Stomach (tissue), 9 donors: ENCODE data around the gene CYGB. TPM values are rescaled to one million over a fixed set of nuclear protein-coding genes. Genes with fewer than 3 reads are reported as not detected.
A peak's percentile ranks its signal among the peaks of the same experiment; 100 is the strongest.

ENCODE experiments used
- DNase-seq, 2 donors: peaks; one replicate each; pipeline versions ENCODE4 v3.0.0 to v3.0.0-alpha.2; 2013 to 2019
- H3K27ac ChIP-seq, 5 donors: fragments of 200-600 bp in 4 of 5; sonication (generic) in 4 of 5; one replicate each; pipeline ENCODE4 v1.5.1; 2013 to 2019; ENCODE audit warnings: mild to moderate bottlenecking in 1 of 5, moderate library complexity in 1 of 5
- H3K27me3 ChIP-seq, 3 donors: fragments of 200-600 bp; sonication (generic); one replicate each; pipeline ENCODE4 v1.5.1; 2017 to 2019; ENCODE audit warnings: mixed run types in 1 of 3
- H3K36me3 ChIP-seq, 4 donors: fragments of 200-600 bp; sonication (generic); 1 replicate in 3 of 4; 2 replicates in 1 of 4; pipeline ENCODE4 v1.5.1; 2016 to 2019
- H3K4me1 ChIP-seq, 4 donors: fragments of 200-600 bp; sonication (generic); one replicate each; pipeline ENCODE4 v1.5.1; 2016 to 2019
- H3K4me3 ChIP-seq, 4 donors: fragments of 200-600 bp; sonication (generic) in 3 of 4; one replicate each; pipeline ENCODE4 v1.5.1; 2016 to 2019; ENCODE audit warnings: mild to moderate bottlenecking in 1 of 4
- H3K9me3 ChIP-seq, 4 donors: fragments of 200-600 bp; sonication (generic); one replicate each; pipeline ENCODE4 v1.5.1; 2016 to 2019
- CTCF ChIP-seq, 7 experiments: fragments of 450-650 bp in 4 of 7; fragments of 200-600 bp in 3 of 7; sonication (generic) in 3 of 7; IDR thresholded peaks; one replicate each; pipeline ENCODE4 v1.5.1; 2016 to 2019; ENCODE audit warnings: antibody characterized with exemption in 7 of 7, control low read depth in 2 of 7, mild to moderate bottlenecking in 1 of 7
- EP300 ChIP-seq: sonication (generic); formaldehyde crosslinking; IDR thresholded peaks from one replicate; pipeline ENCODE4 v1.6.1; 2017; ENCODE audit warnings: antibody characterized with exemption
- POLR2A ChIP-seq, 4 donors: fragments of 450-650 bp; IDR thresholded peaks; one replicate each; pipeline ENCODE4 v1.6.1; 2016; ENCODE audit warnings: antibody characterized with exemption in 4 of 4, control low read depth in 2 of 4, mild to moderate bottlenecking in 1 of 4, moderate library complexity in 1 of 4
- POLR2AphosphoS5 ChIP-seq, 3 donors: sonication (generic); formaldehyde crosslinking; IDR thresholded peaks; one replicate each; pipeline ENCODE4 v1.6.1; 2016; ENCODE audit warnings: antibody characterized with exemption in 3 of 3
- WGBS, 5 donors: extraction: QIAGEN DNeasy Blood & Tissue Kit in 3 of 5; methylation state at CpG; one replicate each; pipeline versions ENCODE4 v1.1.5 to v1.1.7; 2013 to 2018; 5-methylcytosine and 5-hydroxymethylcytosine counted together
- intact Hi-C: fragments of 100-400 bp; cut with DNase I; formaldehyde crosslinking; loops from one replicate; pipeline ENCODE4 v1.15.1; 2023; ENCODE audit warnings: low total_unique reads
- polyA plus RNA-seq, 3 donors: library from polyadenylated mRNA; stranded (reverse); fragments of 200-250 nt; gene quantifications; one replicate each; pipeline ENCODE4 v1.2.3, GENCODE V29; 2013
- total RNA-seq, 5 donors: library from RNA; depleted of rRNA; stranded (reverse); fragments of >200 nt; gene quantifications; one replicate each; pipeline versions ENCODE4 v1.1.0 to v1.2.3, GENCODE V29; 2014 to 2016
- donor health status: healthy with polysubstance abuse.
- donor health status: Bipolar disorder and iron deficiency.
- donor health status: healthy.

The CYGB gene
- total and polyA plus RNA-seq, 8 donors: 6.8 to 101 (median 35.9) TPM; not detected in 1

DNA sequence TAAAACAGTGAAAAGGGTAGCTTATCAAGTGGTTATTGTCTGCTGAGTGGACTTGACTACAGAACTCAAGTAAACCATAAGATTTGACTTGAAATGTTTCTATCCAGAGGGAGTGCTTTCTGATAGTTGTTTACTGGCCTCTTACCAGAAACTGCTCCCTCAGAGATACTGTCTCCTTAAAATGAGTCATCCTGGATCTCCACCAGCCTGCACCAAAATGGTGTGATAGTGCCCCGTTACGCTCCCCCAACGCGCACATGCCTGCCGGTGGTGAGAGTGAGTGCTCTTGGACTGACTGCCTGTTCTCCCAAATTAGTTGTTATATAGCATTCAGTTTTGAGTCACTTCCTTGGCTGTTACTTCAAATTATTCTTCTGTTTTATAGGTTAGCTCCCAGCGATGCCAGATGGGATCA lies 25.2 kb upstream of the CYGB start:
- no peak for TF ChIP-seq CTCF (IDR thresholded peaks at IDR 0.05)
- TF ChIP-seq EP300: no peak
- peak in 1 of 3 donors; percentile 13 for TF ChIP-seq POLR2AphosphoS5 (IDR thresholded peaks at IDR 0.05)
- 48 to 66% (median 61%) methylated on average over 6 of the region's 6 CpGs for WGBS, 5 donors
- DNase-seq: no peak
- intact Hi-C loops: no loop called here
- no peaks in the 10 kb centered on the region for H3K9me3 ChIP-seq
- H3K4me3 ChIP-seq: no peak overlapping the region
- peaks cover 11 to 51% (median 46%) of the 10 kb centered on the region in 4 donors for H3K36me3 ChIP-seq
- H3K27ac ChIP-seq: peak overlapping the region in 3 of 5 donors; percentile 20 to 68 (median 51)
- peaks cover 46 to 77% (median 60%) of the 10 kb centered on the region in 4 donors for H3K4me1 ChIP-seq
- no peaks in the 10 kb centered on the region for H3K27me3 ChIP-seq

- TF ChIP-seq EP300 (no peak), POLR2AphosphoS5 (IDR thresholded peaks at IDR 0.05) (peak in 1 of 3 donors; percentile 17)
- H3K9me3 ChIP-seq: no peaks in the 10 kb centered on the region
- H3K27ac ChIP-seq: peak overlapping the region in 4 of 5 donors; percentile 32 to 91 (median 64)
- DNase-seq: no peak
- H3K4me1 ChIP-seq: peaks cover 39 to 70% (median 51%) of the 10 kb centered on the region in 4 donors
- no peak overlapping the region for H3K4me3 ChIP-seq
- intact Hi-C loops: no loop called here
- H3K27me3 ChIP-seq: no peaks in the 10 kb centered on the region
- H3K36me3 ChIP-seq: peaks cover 11 to 51% (median 44%) of the 10 kb centered on the region in 4 donors
- 46 to 57% (median 47%) methylated on average over 5 of the region's 5 CpGs for WGBS, 5 donors
Measured at GRCh38 chr17:76561799-76562268, 24.3 kb upstream of the CYGB start.

GRCh38 chr17:76561332-76561731 lies 23.8 kb upstream of the CYGB start:
- Histone ChIP-seq H3K4me1 (peaks cover 39 to 70% (median 49%) of the 10 kb centered on the region in 4 donors), H3K9me3 (no peaks in the 10 kb centered on the region), H3K27me3 (no peaks in the 10 kb centered on the region), H3K36me3 (peaks cover 11 to 50% (median 40%) of the 10 kb centered on the region in 4 donors), H3K27ac (peak overlapping the region in 4 of 5 donors; percentile 32 to 91 (median 64)), H3K4me3 (peak overlapping the region in 2 of 4 donors; percentile 17 to 86)
- no peak for DNase-seq
- WGBS, 5 donors: 37 to 45% (median 41%) methylated on average over 7 of the region's 7 CpGs
- intact Hi-C loops: no loop called here
- TF ChIP-seq POLR2AphosphoS5 (IDR thresholded peaks at IDR 0.05): no peak
- no peak for TF ChIP-seq EP300
- TF ChIP-seq CTCF (IDR thresholded peaks at IDR 0.05): no peak
- TF ChIP-seq POLR2A (IDR thresholded peaks at IDR 0.05): no peak

- Histone ChIP-seq H3K36me3 (peaks cover 11 to 45% (median 35%) of the 10 kb centered on the region in 4 donors), H3K27ac (peak overlapping the region in 4 of 5 donors; percentile 32 to 91 (median 64)), H3K4me1 (peaks cover 39 to 70% (median 49%) of the 10 kb centered on the region in 4 donors), H3K9me3 (no peaks in the 10 kb centered on the region), H3K27me3 (no peaks in the 10 kb centered on the region), H3K4me3 (peak overlapping the region in 2 of 4 donors; percentile 17 to 86)
- 49 to 67% (median 64%) methylated on average over 6 of the region's 6 CpGs for WGBS, 5 donors
- intact Hi-C loops: no loop called here
- no peak for DNase-seq
- no peak for TF ChIP-seq EP300
- no peak for TF ChIP-seq POLR2A (IDR thresholded peaks at IDR 0.05)
- no peak for TF ChIP-seq CTCF (IDR thresholded peaks at IDR 0.05)
- no peak for TF ChIP-seq POLR2AphosphoS5 (IDR thresholded peaks at IDR 0.05)
Measured at GRCh38 chr17:76560877-76561221, 23.3 kb upstream of the CYGB start.
